Adrenal gland (tissue), 12 donors: ENCODE results near the gene ADAM33. TPM values are rescaled to one million over a fixed set of nuclear protein-coding genes. Genes with fewer than 3 reads are reported as not detected.

Experiments used
- DNase-seq, 7 donors: peaks; one replicate each; pipeline ENCODE4 v3.0.0-alpha.2; 2019 to 2020
- H3K27ac ChIP-seq, 5 donors: fragments of 200-600 bp; sonication (generic) in 4 of 5; 1 replicate in 3 of 5; 2 replicates in 2 of 5; pipeline versions ENCODE4 v1.5.1 to v1.8.0; 2016 to 2020; ENCODE audit warnings: mild to moderate bottlenecking in 1 of 5
- H3K27me3 ChIP-seq: fragments of 200-600 bp; 2 replicates; pipeline ENCODE4 v1.8.0; 2021
- H3K36me3 ChIP-seq, 2 donors: fragments of 200-600 bp; replicated peaks in 1 of 2; 1 replicate in 1 of 2; 2 replicates in 1 of 2; pipeline versions ENCODE4 v1.5.1 to v1.8.0; 2018 to 2022
- H3K4me1 ChIP-seq, 2 donors: fragments of 200-600 bp; replicated peaks in 1 of 2; 1 replicate in 1 of 2; 2 replicates in 1 of 2; pipeline versions ENCODE4 v1.5.1 to v1.8.0; 2018 to 2021
- H3K4me3 ChIP-seq, 4 donors: fragments of 200-600 bp; sonication (generic) in 3 of 4; one replicate each; pipeline ENCODE4 v1.5.1; 2016 to 2018
- H3K9me3 ChIP-seq, 3 donors: fragments of 200-600 bp; sonication (generic) in 1 of 3; replicated peaks in 1 of 3; 1 replicate in 2 of 3; 2 replicates in 1 of 3; pipeline versions ENCODE4 v1.5.1 to v1.8.0; 2016 to 2021
- CTCF ChIP-seq, 6 experiments: fragments of 450-650 bp in 4 of 6; fragments of 200-600 bp in 2 of 6; sonication (generic) in 1 of 6; IDR thresholded peaks; 1 replicate in 5 of 6; 2 replicates in 1 of 6; pipeline versions ENCODE4 v1.5.1 to v1.8.0; 2016 to 2021; ENCODE audit warnings: antibody characterized with exemption in 6 of 6, mild to moderate bottlenecking in 2 of 6, moderate library complexity in 1 of 6
- POLR2A ChIP-seq, 2 donors: fragments of 450-650 bp; IDR thresholded peaks; one replicate each; pipeline ENCODE4 v1.6.1; 2017; ENCODE audit warnings: antibody characterized with exemption in 2 of 2, mild to moderate bottlenecking in 2 of 2, moderate library complexity in 1 of 2
- WGBS, 4 donors: extraction: QIAGEN DNeasy Blood & Tissue Kit in 2 of 4; methylation state at CpG; one replicate each; pipeline versions ENCODE4 v1.1.5 to v1.1.7; 2013 to 2017; 5-methylcytosine and 5-hydroxymethylcytosine counted together
- intact Hi-C, 2 donors: fragments of 100-400 bp; cut with DNase I; formaldehyde crosslinking; loops; one replicate each; pipeline versions ENCODE4 v1.14.1 to v1.15.0; 2022 to 2023
- polyA plus RNA-seq, 3 donors: library from polyadenylated mRNA; stranded (reverse); fragments of 200-250 nt in 2 of 3; fragments of 350-450 nt in 1 of 3; fragmentation: Illumina TruSeq in 1 of 3; extraction: RNeasy Lipid Tissue Mini Kit (QIAGEN cat#74804) in 1 of 3; gene quantifications; one replicate each; pipeline ENCODE4 v1.2.3, GENCODE V29; 2013 to 2014
- total RNA-seq, 9 donors: library from RNA; depleted of rRNA in 4 of 9; stranded (reverse); fragments of >200 nt in 4 of 9; fragments of 120-200 nt in 1 of 9; fragmentation: NEBNext Ultra II Directional in 1 of 9; extraction: Animal tissue kit (Norgen Biotek cat#: 25700) in 1 of 9; gene quantifications; one replicate each; pipeline versions ENCODE4 v1.1.0 to v1.2.4, GENCODE V29; 2013 to 2023
- donor health status: healthy with polysubstance abuse.
- donor health status: Bipolar disorder and iron deficiency.
- donor health status: DM: yes; HTN: yes; CAD: no.
- donor health status: DM: no; HTN: no; CAD: no.
- donor health status: DM: no; HTN: no; CAD: no.
- donor health status: DM: yes; HTN: yes; CAD: no.

Gene ADAM33
- total and polyA plus RNA-seq, 12 donors: 0.42 to 65.0 (median 2.0) TPM

- intact Hi-C loops: no loop called here
- no peak within 1 kb of the TSS for H3K27ac ChIP-seq
- H3K4me3 ChIP-seq: no peak within 1 kb of the TSS
- peaks cover 22% of the 10 kb centered on the region for H3K27me3 ChIP-seq
- H3K9me3 ChIP-seq: no peaks in the 10 kb centered on the region
- H3K36me3 ChIP-seq: no peaks in the 10 kb centered on the region
- WGBS, 4 donors: 71 to 79% (median 73%) methylated on average over 15 to 19 of the region's 19 CpGs
- TF ChIP-seq CTCF (IDR thresholded peaks at IDR 0.05) (no peak), POLR2A (IDR thresholded peaks at IDR 0.05) (no peak)
- DNase-seq: no peak
- H3K4me1 ChIP-seq: no peaks in the 10 kb centered on the region
Observed at GRCh38 chr20:3663031-3663701, 18.6 kb downstream of the ADAM33 start, which contains the start of gene GFRA4. Gene GFRA4 (minus strand): TSS chr20:3663399. CDS start chr20:3663399, 0 bp downstream.

- DNase-seq: no peak
- Histone ChIP-seq H3K9me3 (no peaks in the 10 kb centered on the region), H3K36me3 (no peaks in the 10 kb centered on the region), H3K27ac (no peak overlapping the region), H3K27me3 (peaks cover 22% of the 10 kb centered on the region), H3K4me1 (no peaks in the 10 kb centered on the region), H3K4me3 (no peak overlapping the region)
- intact Hi-C loops: no loop called here
- TF ChIP-seq CTCF (IDR thresholded peaks at IDR 0.05): no peak
- no peak for TF ChIP-seq POLR2A (IDR thresholded peaks at IDR 0.05)
- WGBS, 4 donors: 63 to 76% (median 69%) methylated on average over 9 to 12 of the region's 12 CpGs
Observed at GRCh38 chr20:3661814-3662665, 19.8 kb downstream of the ADAM33 start.

- no peaks in the 10 kb centered on the region for H3K36me3 ChIP-seq
- intact Hi-C loops: no loop called here
- TF ChIP-seq CTCF (IDR thresholded peaks at IDR 0.05) (no peak), POLR2A (IDR thresholded peaks at IDR 0.05) (no peak)
- peaks cover 22% of the 10 kb centered on the region for H3K27me3 ChIP-seq
- peak in 1 of 7 donors; percentile 5 for DNase-seq
- no peaks in the 10 kb centered on the region for H3K9me3 ChIP-seq
- no peaks in the 10 kb centered on the region for H3K4me1 ChIP-seq
- no peak overlapping the region for H3K27ac ChIP-seq
- 14 to 46% (median 22%) methylated on average over 11 to 60 of the region's 60 CpGs for WGBS, 4 donors
- H3K4me3 ChIP-seq: no peak overlapping the region
Observed at GRCh38 chr20:3661060-3661813, 20.6 kb downstream of the ADAM33 start.
